GM03348 (cell line): ENCODE measurements around the gene BMP5.

Experiments used
- DNase-seq: peaks from one replicate; pipeline ENCODE4 v3.0.0; 2012; ENCODE audit warnings: low spot score

BMP5 gene

GRCh38 chr6:55872866-55873265, 2.5 kb downstream of the BMP5 start:
- DNase-seq: no peak

- no peak for DNase-seq
Measured at GRCh38 chr6:55870181-55870813, 5.1 kb downstream of the BMP5 start.

DNA sequence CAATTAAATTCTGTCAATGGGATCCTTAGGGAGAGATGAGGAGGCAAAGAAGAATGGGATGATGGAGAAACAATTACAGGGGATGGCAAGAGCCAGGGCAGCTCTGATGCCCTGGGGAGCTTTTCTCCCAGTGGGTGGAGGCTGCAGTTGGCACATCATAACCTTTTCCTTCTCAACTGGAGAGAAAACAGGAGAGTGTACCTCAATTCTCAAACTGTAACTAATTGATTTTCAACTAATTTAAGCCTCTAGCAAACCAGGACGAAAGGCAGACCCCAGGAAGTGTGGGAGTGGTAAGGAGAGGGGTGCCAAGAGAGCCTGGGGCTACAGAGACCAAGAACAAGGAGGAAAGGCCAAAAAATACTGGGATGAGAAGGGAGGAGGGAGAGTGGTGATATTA, 5.7 kb downstream of the BMP5 start:
- DNase-seq: no peak

GRCh38 chr6:55868771-55869479, 6.5 kb downstream of the BMP5 start:
- DNase-seq: no peak

GRCh38 chr6:55868176-55868575, 7.2 kb downstream of the BMP5 start:
- no peak for DNase-seq

DNA sequence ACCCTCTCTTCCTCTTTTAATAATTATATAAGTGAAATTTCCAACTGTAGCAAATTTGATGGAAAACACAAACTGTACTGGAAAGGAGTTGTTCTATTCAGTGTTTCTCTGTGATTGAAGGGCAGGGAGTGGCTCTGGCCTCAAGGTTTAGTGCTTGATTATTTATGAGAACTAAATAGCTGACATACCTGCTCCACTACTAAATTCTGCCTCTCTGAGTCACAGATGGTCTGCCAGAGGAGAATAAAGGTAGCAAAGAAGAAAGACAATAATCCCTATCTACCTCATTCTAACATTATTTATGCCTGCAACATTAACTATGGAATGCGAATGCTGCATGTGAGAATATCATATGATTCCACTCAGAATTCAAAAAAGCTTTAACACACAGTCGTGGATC, 9.3 kb downstream of the BMP5 start:
- no peak for DNase-seq

DNA sequence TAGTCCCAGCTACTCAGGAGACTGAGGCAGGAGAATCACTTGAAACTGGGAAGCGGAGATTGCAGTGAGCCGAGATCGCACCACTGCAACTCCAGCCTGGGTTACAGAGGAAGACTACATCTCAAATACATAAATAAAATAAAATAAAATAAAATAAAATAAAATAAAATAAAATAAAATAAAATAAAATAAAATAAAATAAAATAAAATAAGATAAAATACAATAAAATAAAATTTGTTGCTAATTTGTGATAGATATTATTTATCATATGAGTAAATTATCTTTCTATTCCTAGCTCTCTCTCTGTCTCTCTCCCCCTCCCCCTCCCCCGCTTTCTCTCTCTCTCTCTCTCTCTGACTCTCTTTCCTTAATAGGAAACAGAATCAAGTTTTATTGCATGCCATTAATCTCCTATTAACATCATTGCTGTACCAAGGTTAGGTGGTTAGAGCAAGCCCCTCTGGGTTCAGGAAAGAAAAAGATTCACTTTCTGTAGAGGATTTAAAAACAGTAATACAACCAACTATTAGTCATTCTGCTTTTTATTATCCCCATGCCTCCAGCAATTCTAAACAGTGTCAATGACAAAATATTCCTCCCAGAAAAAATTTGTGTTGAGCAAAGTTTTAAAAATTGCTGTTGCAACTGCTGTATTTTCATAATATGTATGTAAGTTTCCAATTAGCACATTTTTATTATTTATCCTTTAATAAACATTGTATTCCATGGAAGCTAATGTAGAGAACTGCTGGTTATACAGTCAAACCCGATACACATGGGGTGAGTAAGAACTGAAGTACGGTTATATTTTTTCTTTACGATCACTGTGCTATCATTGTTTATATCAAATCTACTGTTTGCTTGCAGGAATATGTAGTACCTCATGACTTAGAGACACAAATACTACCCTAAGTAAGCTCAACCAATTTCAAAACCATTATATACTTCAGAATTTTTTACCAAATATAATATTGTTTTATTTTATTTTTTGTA, 22.1 kb downstream of the BMP5 start:
- no peak for DNase-seq

DNA sequence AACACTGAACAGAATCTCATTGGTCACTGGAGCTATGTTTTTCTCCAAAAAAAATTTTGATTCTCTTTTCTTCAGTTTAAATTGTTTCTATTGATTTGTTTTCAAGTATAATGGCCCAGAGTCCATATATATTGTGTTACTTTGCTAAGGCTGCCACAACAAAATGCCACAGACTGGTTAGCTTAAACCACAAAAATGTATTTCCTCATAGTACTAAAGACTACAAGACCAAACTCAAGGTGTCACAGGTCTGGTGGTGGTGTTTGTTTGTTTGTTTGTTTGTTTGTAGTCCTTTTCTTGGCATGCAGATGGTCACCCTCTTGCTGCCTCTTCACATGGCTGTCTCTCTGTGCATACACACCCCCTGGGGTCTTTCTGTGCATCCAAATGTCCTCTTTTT, 34.0 kb downstream of the BMP5 start:
- no peak for DNase-seq

DNA sequence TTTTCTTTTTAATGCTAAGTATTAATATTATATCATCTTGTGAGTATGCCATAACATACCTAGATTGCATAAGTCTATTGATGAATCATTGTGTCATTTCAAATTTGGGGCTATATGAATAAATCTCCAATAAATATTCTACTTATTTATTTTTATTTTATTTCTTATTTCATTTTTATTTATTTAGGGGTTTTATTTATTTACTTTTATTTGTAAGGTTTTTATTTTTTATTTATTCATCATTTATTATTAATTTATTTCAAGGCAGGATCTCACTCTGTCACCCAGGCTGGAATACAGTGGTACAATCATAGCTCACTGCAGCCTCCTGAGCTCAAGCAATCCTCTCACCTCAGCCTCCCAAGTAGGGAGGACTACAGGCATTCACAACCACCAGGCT, 36.3 kb downstream of the BMP5 start:
- DNase-seq: no peak

- no peak for DNase-seq
Measured at GRCh38 chr6:55836945-55837344, 38.4 kb downstream of the BMP5 start.

- DNase-seq: no peak
Measured at GRCh38 chr6:55836481-55836880, 38.9 kb downstream of the BMP5 start.

DNA sequence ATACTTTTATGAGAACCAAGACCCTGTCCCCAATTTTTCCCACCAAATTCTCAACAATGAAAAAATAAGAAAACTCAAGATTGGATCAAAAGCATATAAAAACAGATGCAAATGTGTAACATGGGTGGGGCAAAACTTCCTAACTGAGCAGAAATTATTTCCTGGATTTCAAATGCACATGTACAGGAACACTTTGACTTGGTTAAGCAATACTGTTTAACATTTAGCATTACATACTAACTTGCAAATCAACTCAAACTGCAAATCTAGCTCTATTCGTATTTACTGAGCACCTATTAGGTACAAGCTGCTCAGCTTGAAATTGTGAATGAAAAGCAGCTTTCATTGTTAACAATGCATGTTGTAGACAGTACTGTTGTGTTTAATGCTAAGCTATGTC, 40.2 kb downstream of the BMP5 start:
- no peak for DNase-seq

DNA sequence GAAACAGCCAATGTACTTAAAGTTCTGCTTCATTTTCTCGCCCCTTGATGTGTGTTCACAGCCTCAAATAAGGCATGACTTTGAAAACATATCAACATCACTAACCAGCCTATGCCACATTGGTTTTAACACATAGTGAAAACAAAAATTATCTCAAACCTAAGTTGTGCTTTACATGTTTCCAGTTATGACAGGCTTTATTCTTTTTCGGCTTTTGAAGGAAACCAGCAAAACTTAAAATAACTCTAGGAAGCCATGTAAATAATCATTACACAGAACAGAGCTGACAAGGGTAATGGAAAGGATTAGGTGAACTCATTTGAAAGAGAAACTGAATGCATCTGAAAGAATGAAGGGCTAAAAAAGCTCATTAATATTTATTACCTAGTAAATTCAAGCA, 42.1 kb downstream of the BMP5 start:
- DNase-seq: no peak

DNA sequence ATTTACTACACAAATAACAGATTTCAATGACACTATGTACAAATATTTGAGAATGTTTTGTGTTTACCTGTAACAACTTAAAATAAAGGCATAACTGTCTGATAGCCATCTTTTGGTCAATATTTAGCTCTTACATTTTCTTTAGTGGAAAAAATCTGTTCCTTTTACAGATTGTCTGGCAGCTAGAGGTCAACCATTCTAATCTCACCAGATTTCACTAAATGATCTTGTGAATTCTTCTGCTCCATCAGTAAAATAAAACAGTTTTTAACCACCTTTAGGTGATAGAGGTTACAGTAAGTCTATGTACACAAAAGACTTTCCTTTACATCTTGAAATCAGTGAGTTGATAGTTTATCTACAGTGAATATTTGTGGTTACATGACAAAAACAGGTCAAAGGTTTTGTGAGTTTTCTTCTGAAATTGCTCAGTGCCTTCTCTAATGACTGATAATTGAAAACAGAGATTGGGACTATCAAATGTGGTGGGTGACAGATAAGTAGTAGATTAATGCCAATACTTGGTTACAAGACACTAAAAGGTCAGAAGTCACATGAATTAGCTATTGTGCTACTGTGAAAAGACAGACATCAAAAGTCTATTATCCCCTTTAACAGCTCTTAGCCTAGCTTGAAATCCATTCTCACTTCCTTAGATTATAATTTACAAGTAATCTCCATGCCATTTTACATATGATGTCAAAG, 47.4 kb downstream of the BMP5 start:
- no peak for DNase-seq

- DNase-seq: no peak
Measured at GRCh38 chr6:55826941-55827340, 48.4 kb downstream of the BMP5 start.

DNA sequence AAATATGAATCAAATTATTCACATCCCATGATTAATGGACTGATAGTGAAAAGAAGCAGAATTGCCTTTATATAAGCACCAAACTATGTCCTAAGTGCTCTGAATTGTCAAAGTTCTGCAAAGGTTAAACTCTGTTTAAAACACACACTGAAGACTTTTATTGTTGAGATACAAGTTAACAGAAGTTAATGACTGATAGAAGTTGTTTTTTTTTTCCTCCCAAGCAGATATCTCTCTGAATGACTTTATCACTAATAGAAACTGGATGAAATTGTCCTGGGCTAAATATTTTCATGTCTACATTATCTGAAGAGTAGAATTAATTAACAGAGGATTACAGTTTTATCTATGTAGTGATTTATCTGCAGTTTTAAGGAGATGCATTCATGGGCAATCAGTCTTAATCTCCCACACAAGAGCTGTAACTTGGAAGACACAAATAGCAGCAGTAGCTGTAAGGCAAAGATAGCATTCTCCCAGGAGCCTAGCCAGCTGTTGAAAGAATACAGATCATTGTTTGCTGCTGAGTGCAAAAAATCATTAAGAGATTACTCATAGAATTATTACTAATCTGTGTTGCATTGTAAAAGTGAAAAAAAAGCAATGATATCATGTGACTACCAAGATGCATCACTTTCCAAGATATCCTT, 49.9 kb downstream of the BMP5 start:
- no peak for DNase-seq

- DNase-seq: no peak
Measured at GRCh38 chr6:55822815-55823214, 52.6 kb downstream of the BMP5 start.

DNA sequence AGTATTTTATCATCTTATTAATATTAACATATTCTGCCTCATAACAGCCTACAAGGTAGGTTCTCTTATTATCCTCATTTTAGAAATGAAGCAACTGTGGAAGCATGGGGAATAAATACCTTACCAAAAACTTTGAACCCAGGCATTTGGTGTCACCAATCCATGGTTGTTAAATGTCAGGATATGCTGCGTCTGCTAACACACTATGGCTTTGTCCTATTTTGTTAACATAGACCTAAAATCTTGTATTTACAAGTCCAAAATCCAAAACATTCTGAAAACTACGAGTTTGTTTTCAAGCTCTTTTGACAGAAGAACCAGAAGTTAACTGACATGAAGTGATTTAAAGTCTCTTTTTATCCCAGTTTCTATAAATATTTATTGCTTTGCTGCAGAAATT, 53.4 kb downstream of the BMP5 start:
- DNase-seq: no peak

- DNase-seq: no peak
Measured at GRCh38 chr6:55820696-55821095, 54.7 kb downstream of the BMP5 start.

- DNase-seq: no peak
Measured at GRCh38 chr6:55819811-55820210, 55.6 kb downstream of the BMP5 start.

GRCh38 chr6:55818482-55818881, 56.9 kb downstream of the BMP5 start:
- no peak for DNase-seq

GRCh38 chr6:55812509-55812908, 62.9 kb downstream of the BMP5 start:
- DNase-seq: no peak
